AG09319 (cell line): ENCODE results near the gene LGR6.
"Not testable (repeated sequence)": the region's sequence is repeated elsewhere in the genome, so short reads cannot be mapped to it uniquely, and the experiment has no call there.

ENCODE experiments used
- DNase-seq: peaks from one replicate; pipeline ENCODE4 v3.0.0-alpha.2; 2010; ENCODE audit warnings: low read depth; ENCODE audit errors: extremely low read depth
- TF ChIP-seq, protein P1 (sequence below): IDR thresholded peaks from 2 replicates; pipeline ENCODE4 v1.5.1; 2011; ENCODE audit warnings: low read depth, mild to moderate bottlenecking, inconsistent platforms, low read length, moderate library complexity

Gene LGR6

DNA sequence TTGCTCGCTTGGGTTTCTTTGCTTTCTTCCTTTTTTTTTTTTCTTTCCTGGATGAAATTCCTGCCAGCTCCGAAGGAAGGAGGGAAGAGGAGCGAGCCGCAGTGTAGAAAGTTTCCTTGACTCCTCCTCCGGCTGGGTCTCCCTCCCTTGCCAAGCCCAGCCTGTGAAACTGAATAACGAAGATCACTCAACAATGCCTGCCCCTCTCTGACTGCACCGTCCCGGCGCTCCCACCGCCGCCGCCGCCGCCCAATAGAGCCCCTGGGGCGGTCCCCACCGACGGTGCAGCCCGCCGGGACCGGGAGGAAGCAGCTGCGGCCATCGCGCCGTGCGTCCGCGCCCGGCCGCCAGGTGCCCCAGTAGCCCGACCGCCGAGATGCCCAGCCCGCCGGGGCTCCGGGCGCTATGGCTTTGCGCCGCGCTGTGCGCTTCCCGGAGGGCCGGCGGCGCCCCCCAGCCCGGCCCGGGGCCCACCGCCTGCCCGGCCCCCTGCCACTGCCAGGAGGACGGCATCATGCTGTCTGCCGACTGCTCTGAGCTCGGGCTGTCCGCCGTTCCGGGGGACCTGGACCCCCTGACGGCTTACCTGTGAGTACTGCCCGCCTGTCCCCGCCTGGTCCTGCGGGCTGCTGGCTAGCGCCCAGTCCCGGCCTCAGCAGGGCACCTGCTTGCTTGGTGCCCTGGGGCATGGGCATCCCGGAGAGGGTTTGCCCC, at the start of gene LGR6:
Gene LGR6 (plus strand): TSS at position 186 of the 714 bp plus-strand sequence. CDS start 191 bp downstream, at position 377.
- TF ChIP-seq, protein P1, sequence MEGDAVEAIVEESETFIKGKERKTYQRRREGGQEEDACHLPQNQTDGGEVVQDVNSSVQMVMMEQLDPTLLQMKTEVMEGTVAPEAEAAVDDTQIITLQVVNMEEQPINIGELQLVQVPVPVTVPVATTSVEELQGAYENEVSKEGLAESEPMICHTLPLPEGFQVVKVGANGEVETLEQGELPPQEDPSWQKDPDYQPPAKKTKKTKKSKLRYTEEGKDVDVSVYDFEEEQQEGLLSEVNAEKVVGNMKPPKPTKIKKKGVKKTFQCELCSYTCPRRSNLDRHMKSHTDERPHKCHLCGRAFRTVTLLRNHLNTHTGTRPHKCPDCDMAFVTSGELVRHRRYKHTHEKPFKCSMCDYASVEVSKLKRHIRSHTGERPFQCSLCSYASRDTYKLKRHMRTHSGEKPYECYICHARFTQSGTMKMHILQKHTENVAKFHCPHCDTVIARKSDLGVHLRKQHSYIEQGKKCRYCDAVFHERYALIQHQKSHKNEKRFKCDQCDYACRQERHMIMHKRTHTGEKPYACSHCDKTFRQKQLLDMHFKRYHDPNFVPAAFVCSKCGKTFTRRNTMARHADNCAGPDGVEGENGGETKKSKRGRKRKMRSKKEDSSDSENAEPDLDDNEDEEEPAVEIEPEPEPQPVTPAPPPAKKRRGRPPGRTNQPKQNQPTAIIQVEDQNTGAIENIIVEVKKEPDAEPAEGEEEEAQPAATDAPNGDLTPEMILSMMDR = no peak
- no peak for DNase-seq

DNA sequence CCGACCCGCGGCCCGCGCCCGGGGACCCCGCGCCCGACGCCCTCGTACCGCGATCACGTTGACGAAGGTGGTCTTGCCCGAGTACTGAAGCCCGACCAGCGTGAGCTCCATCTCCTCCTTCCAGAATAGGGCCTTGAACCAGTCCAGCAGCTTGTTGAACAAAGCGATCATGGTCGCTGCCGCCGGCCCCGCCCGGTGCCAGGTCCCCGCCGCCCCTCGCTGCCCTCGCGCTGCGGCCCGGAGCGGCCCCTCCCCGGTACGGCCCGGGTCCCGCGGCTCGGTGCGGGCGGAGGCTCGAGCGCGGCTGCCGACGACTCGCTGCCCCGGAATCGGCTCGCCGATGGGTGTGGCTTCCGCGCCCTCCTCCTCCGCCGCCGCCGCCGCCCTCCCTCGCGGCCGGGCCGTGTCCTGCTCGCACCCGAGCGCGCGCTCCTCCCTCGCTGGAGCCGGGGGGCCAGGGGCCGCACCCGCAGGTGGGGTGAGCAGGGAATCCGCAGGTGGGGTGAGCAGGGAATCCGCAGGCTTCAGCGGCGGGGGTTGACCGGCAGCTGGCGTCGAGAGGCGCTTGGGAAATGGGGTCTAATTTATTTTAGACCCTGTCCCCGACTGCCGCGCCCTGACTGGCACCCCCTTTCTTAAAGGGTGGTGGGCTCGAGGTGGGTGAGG, 49.1 kb upstream of the LGR6 start, which contains the start of gene ARL8A:
Gene ARL8A (minus strand): TSS at position 336 of the 666 bp plus-strand sequence. CDS start 165 bp downstream, at position 171.
- TF ChIP-seq, protein P1 = no peak
- no peak for DNase-seq

- TF ChIP-seq, protein P1 = no peak
- DNase-seq = no peak
Observed at GRCh38 chr1:202145068-202145743, 48.4 kb upstream of the LGR6 start.

DNA sequence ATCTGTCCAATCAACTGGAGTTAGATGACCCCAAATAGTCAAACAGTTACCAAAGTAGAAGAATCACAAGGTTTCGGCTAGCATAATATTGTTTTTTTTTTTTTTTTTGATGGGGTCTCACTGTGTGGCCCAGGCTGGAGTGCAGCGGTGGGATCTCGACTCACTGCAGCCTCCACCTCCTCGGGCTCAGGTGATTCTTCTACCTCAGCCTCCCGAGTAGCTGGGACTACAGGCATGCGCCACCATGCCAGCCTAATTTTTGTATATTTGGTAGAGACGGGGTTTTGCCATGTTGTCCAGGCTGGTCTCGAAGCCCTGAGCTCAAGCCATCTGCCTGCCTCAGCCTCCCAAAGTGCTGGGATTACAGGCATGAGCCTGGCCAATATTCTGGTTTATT, 47.9 kb upstream of the LGR6 start:
- not testable (repeated sequence) for DNase-seq

DNA sequence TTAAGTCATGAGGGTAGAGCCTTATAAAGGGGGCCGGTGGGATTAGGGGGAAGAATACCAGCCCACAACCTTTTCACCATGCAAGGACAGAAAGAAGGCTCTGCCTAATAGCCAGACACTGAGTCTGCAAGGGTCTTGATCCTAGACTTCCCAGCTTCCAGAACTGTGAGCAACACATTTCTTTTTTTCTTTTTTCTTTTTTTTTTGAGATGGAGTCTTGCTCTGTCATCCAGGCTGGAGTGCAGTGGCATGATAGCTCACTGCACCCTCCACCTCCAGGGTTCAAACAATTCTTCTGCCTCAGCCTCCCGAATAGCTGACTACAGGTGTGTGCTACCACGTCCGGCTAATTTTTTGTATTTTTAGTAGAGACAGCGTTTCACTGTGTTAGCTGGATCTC, 47.3 kb upstream of the LGR6 start:
- TF ChIP-seq, protein P1 = no peak
- DNase-seq = no peak

DNA sequence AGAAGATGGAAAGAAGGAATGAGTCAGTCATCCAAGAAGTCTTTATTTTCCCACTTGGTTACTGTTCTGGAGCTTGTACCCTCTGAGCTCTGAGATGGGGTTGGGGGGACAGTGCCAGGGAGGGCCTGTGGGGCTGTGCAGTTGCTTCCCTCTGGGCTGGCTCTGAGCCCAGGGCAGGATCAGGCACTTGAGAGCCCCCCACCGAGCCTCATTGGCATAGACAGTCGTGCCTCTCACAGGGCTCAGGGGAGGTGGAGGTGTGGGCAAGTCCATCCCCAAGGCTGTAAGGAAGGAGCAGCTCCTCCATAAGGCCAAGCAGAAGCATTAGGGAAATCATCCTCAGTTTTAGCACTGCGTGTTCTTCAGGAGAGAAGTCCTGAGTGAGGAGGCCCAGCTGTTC, 46.6 kb upstream of the LGR6 start:
- TF ChIP-seq, protein P1 = no peak
- no peak for DNase-seq

DNA sequence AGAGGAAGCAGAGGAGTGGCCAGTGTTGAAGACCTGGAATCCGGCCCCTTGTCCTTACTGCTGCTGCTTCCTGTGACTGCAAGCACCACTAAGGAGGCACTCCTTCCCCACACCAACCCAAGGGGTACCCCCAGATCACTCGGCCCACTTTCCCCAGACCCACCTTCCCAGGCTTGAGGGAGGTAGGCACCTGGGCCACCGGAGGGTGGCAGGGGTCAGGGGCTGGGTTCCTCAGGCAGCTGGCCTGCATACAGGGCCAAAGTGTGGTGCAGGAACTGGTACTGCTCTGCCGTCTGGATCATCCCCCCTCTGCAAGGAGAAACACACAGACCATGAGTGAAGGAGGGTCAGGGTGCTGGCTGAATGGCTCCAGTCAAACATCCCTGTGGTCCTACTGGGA, 45.2 kb upstream of the LGR6 start:
- no peak for DNase-seq
- TF ChIP-seq, protein P1 = no peak
